ENCODE measurements around the gene ATG10.
A peak's percentile ranks its signal among the peaks of the same experiment; 100 is the strongest.
"Not testable (repeated sequence)": the region's sequence is repeated elsewhere in the genome, so short reads cannot be mapped to it uniquely, and the experiment has no call there.

ATG10 gene

GRCh38 chr5:82244854-82245635 lies 273.2 kb downstream of the ATG10 start:
- DNase-seq, result no peak

- DNase-seq, result no peak
These were observed 275.2 kb downstream of the ATG10 start for GRCh38 chr5:82246960-82247574.

- no peak for DNase-seq
These were observed 280.9 kb downstream of the ATG10 start for GRCh38 chr5:82252744-82253143.

GRCh38 chr5:82255844-82256243 lies 284.0 kb downstream of the ATG10 start:
- no peak for DNase-seq

GRCh38 chr5:82257247-82257646 lies 285.4 kb downstream of the ATG10 start:
- no peak for DNase-seq

GRCh38 chr5:82257729-82258128 lies 285.9 kb downstream of the ATG10 start:
- no peak for DNase-seq

GRCh38 chr5:82259172-82259800 lies 287.5 kb downstream of the ATG10 start:
- no peak for DNase-seq

GRCh38 chr5:82265047-82265446 lies 293.2 kb downstream of the ATG10 start:
- no peak for DNase-seq

GRCh38 chr5:82267297-82267933 lies 295.6 kb downstream of the ATG10 start:
- not testable (repeated sequence) for DNase-seq

- not testable (repeated sequence) for DNase-seq
These were observed 297.5 kb downstream of the ATG10 start for GRCh38 chr5:82269363-82269762.

- not testable (repeated sequence) for DNase-seq
These were observed 300.9 kb downstream of the ATG10 start for GRCh38 chr5:82272571-82273356.

- not testable (repeated sequence) for DNase-seq
These were observed 301.6 kb downstream of the ATG10 start for GRCh38 chr5:82273426-82273825.

GRCh38 chr5:82274343-82275211 lies 302.8 kb downstream of the ATG10 start:
- DNase-seq, result no peak

GRCh38 chr5:82275216-82275664 lies 303.4 kb downstream of the ATG10 start:
- no peak for DNase-seq

GRCh38 chr5:82276800-82277612 lies 305.2 kb downstream of the ATG10 start:
- DNase-seq, result no peak

GRCh38 chr5:82277613-82277986 lies 305.8 kb downstream of the ATG10 start:
- DNase-seq, result no peak

GRCh38 chr5:82277987-82278710 lies 306.3 kb downstream of the ATG10 start, which contains the start of gene RPS23:
TSS of gene RPS23 (minus strand) at chr5:82278354. CDS start at chr5:82278323, 31 bp downstream.
- peak; percentile 37 for DNase-seq

GRCh38 chr5:82278711-82279370 lies 307.0 kb downstream of the ATG10 start:
- no peak for DNase-seq

- DNase-seq, result no peak
These were observed 312.1 kb downstream of the ATG10 start for GRCh38 chr5:82283893-82284292.
